ENCODE results near the gene FAM168A.

DNA sequence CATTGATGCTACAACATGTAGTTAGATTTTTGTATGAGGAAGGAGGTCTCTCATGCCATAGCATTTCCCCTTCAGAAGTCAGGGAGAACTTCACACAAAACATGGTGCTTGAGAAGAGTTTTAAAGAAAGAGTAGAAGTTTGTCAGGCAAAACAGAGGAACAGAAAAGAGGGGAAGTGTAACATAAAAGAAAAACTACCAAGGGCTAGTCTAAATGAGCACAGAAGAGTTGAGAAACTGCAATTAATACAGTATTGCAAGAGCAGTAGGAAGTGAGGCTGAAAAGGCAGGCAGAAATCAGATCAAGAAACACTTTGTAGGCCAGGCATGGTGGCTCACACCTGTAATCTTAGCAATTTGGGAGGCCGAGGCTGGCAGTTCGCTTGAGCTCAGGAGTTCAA, 61.0 kb downstream of the FAM168A start:
- TF ChIP-seq CREB1 (IDR thresholded peaks at IDR 0.05; ENCODE audit: low read depth), result no peak
- TF ChIP-seq, protein P1, sequence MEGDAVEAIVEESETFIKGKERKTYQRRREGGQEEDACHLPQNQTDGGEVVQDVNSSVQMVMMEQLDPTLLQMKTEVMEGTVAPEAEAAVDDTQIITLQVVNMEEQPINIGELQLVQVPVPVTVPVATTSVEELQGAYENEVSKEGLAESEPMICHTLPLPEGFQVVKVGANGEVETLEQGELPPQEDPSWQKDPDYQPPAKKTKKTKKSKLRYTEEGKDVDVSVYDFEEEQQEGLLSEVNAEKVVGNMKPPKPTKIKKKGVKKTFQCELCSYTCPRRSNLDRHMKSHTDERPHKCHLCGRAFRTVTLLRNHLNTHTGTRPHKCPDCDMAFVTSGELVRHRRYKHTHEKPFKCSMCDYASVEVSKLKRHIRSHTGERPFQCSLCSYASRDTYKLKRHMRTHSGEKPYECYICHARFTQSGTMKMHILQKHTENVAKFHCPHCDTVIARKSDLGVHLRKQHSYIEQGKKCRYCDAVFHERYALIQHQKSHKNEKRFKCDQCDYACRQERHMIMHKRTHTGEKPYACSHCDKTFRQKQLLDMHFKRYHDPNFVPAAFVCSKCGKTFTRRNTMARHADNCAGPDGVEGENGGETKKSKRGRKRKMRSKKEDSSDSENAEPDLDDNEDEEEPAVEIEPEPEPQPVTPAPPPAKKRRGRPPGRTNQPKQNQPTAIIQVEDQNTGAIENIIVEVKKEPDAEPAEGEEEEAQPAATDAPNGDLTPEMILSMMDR (IDR thresholded peaks at IDR 0.05 in 2 of 3, conservative IDR thresholded peaks at IDR 0.05 in 1 of 3; ENCODE audit: control insufficient read depth in 2 of 3, extremely low read depth in 1 of 3, insufficient read depth in 1 of 3, low read depth in 3 of 3, low read length in 3 of 3), result no peak
- no peak for TF ChIP-seq EP300 (IDR thresholded peaks at IDR 0.05; ENCODE audit: borderline replicate concordance in 1 of 2, control insufficient read depth in 1 of 2, low read depth in 2 of 2, low read length in 2 of 2)
- TF ChIP-seq POLR2AphosphoS5 (IDR thresholded peaks at IDR 0.05; ENCODE audit: low read length), result no peak
- TF ChIP-seq, protein P2, sequence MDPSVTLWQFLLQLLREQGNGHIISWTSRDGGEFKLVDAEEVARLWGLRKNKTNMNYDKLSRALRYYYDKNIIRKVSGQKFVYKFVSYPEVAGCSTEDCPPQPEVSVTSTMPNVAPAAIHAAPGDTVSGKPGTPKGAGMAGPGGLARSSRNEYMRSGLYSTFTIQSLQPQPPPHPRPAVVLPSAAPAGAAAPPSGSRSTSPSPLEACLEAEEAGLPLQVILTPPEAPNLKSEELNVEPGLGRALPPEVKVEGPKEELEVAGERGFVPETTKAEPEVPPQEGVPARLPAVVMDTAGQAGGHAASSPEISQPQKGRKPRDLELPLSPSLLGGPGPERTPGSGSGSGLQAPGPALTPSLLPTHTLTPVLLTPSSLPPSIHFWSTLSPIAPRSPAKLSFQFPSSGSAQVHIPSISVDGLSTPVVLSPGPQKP (IDR thresholded peaks at IDR 0.05; ENCODE audit: low read depth, low read length), result no peak
- TF ChIP-seq POLR2A (IDR thresholded peaks at IDR 0.05; ENCODE audit: low read depth, low read length), result no peak
- no peak for TF ChIP-seq CBX5 (IDR thresholded peaks at IDR 0.05; ENCODE audit: low read depth)
- TF ChIP-seq HDAC6 (IDR thresholded peaks at IDR 0.05; ENCODE audit: unreplicated experiment), result no peak
- no peak for TF ChIP-seq RB1 (IDR thresholded peaks at IDR 0.05; ENCODE audit: borderline replicate concordance)
- TF ChIP-seq HDAC2 (IDR thresholded peaks at IDR 0.05), result no peak
